ENCODE results near the gene C11orf91.

C11orf91 gene

GRCh38 chr11:33704240-33705002 lies 3.8 kb upstream of the C11orf91 start:
- no peak for TF ChIP-seq CTCF (IDR thresholded peaks at IDR 0.05; ENCODE audit: borderline replicate concordance, control extremely low read depth, extremely low read depth, insufficient read depth, missing control alignments)
- in situ Hi-C loops (cut with MboI; ENCODE audit: low sequenced_read_pairs, unreplicated experiment) = no loop called here
- DNase-seq (ENCODE audit: low spot score) = no peak

- no peak for TF ChIP-seq CTCF (IDR thresholded peaks at IDR 0.05; ENCODE audit: borderline replicate concordance, control extremely low read depth, extremely low read depth, insufficient read depth, missing control alignments)
- DNase-seq (ENCODE audit: low spot score) = no peak
- in situ Hi-C loops (cut with MboI; ENCODE audit: low sequenced_read_pairs, unreplicated experiment) = no loop called here
Observed at GRCh38 chr11:33703788-33704187, 3.2 kb upstream of the C11orf91 start.

- in situ Hi-C loops (cut with MboI; ENCODE audit: low sequenced_read_pairs, unreplicated experiment) = no loop called here
- TF ChIP-seq CTCF (IDR thresholded peaks at IDR 0.05; ENCODE audit: borderline replicate concordance, control extremely low read depth, extremely low read depth, insufficient read depth, missing control alignments) = no peak
- DNase-seq (ENCODE audit: low spot score) = no peak
Observed at GRCh38 chr11:33703234-33703633, 2.6 kb upstream of the C11orf91 start.

GRCh38 chr11:33701302-33702230 lies 940 bp upstream of the C11orf91 start:
- in situ Hi-C loops (cut with MboI; ENCODE audit: low sequenced_read_pairs, unreplicated experiment) = no loop called here
- DNase-seq (ENCODE audit: low spot score) = no peak
- no peak for TF ChIP-seq CTCF (IDR thresholded peaks at IDR 0.05; ENCODE audit: borderline replicate concordance, control extremely low read depth, extremely low read depth, insufficient read depth, missing control alignments)

GRCh38 chr11:33700063-33700501 lies 544 bp downstream of the C11orf91 start:
- in situ Hi-C loops (cut with MboI; ENCODE audit: low sequenced_read_pairs, unreplicated experiment) = no loop called here
- no peak for TF ChIP-seq CTCF (IDR thresholded peaks at IDR 0.05; ENCODE audit: borderline replicate concordance, control extremely low read depth, extremely low read depth, insufficient read depth, missing control alignments)
- no peak for DNase-seq (ENCODE audit: low spot score)

GRCh38 chr11:33699515-33700062 lies 1.0 kb downstream of the C11orf91 start:
- no peak for DNase-seq (ENCODE audit: low spot score)
- TF ChIP-seq CTCF (IDR thresholded peaks at IDR 0.05; ENCODE audit: borderline replicate concordance, control extremely low read depth, extremely low read depth, insufficient read depth, missing control alignments) = no peak
- in situ Hi-C loops (cut with MboI; ENCODE audit: low sequenced_read_pairs, unreplicated experiment) = no loop called here

Measured in GM13976 (cell line).